ENCODE measurements around the gene PNMA1.

- no peak for TF ChIP-seq CTCF (IDR thresholded peaks at IDR 0.05)
- no peak for TF ChIP-seq EP300 (IDR thresholded peaks at IDR 0.05)
- TF ChIP-seq POLR2AphosphoS5 (IDR thresholded peaks at IDR 0.05), result no peak
Observed at GRCh38 chr14:73726025-73726961, 12.1 kb upstream of the PNMA1 start.

All from gastroesophageal sphincter (tissue), 3 donors.